Measurements from ENCODE around the gene LMO7. TPM values are rescaled to one million over a fixed set of nuclear protein-coding genes. Genes with fewer than 3 reads are reported as not detected.

LMO7 gene
- total and polyA plus RNA-seq, 2 of the 13 experiments (the other 11 are each of a cell fraction or from before 2014, with no cell fraction given) = 34.0 to 121 TPM

DNA sequence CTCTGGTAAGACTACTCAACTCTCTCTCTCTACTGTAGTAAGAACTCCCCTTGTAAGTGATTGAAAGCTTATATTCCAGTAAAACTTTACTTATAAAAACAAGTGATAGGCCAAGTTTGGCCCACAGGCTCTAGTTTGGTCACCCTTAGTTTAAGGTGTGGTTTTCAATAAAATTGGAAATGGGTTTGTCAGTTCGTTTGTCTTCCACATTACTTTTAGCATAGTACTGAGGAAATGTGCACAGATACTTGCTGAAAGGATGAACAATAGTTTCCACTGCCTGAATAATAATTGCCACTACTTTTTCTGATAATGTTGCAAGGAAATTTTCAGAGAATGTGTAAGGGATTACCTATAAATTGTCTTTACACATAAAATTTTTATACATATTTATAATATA lies 54.5 kb downstream of the LMO7 start:
- no peak overlapping the region for H3K27ac ChIP-seq (ENCODE audit: extremely low read length, insufficient read depth, low read length)
- no peak overlapping the region for H3K4me2 ChIP-seq (ENCODE audit: low read depth, low read length)
- no peak overlapping the region for H3K4me3 ChIP-seq (replicated peaks in 1 of 3; ENCODE audit: insufficient read depth in 1 of 3, low read depth in 2 of 3, low read length in 3 of 3)
- no peaks in the 10 kb centered on the region for H3K79me2 ChIP-seq (ENCODE audit: insufficient read depth, low read length)
- ATAC-seq (no peak), FAIRE-seq (no peak), DNase-seq (ENCODE audit: low spot score) (no peak)
- no TSS peak for BruUV-seq (replicated peaks)
- no peaks in the 10 kb centered on the region for H3K9me3 ChIP-seq (ENCODE audit: low read length)
- H4K20me1 ChIP-seq (ENCODE audit: insufficient read depth, low read length) = no peaks in the 10 kb centered on the region
- POLR2A ChIA-PET = no interaction called here
- WGBS (ENCODE audit: low lambda C conversion rate) = 44% methylated on average over 1 of the region's 1 CpG
- H2AFZ ChIP-seq (ENCODE audit: low read length) = no peak overlapping the region
- TF ChIP-seq ZNF761 (CRISPR knock-in tag; conservative IDR thresholded peaks at IDR 0.05) = no peak
- no peak for TF ChIP-seq CEBPB (IDR thresholded peaks at IDR 0.05; ENCODE audit: borderline replicate concordance, low read depth, low read length)
- TF ChIP-seq ERF (CRISPR knock-in tag; IDR thresholded peaks at IDR 0.05) = no peak
- TF ChIP-seq ZNF563 (CRISPR knock-in tag; IDR thresholded peaks at IDR 0.05) = no peak
- TF ChIP-seq, protein P1, sequence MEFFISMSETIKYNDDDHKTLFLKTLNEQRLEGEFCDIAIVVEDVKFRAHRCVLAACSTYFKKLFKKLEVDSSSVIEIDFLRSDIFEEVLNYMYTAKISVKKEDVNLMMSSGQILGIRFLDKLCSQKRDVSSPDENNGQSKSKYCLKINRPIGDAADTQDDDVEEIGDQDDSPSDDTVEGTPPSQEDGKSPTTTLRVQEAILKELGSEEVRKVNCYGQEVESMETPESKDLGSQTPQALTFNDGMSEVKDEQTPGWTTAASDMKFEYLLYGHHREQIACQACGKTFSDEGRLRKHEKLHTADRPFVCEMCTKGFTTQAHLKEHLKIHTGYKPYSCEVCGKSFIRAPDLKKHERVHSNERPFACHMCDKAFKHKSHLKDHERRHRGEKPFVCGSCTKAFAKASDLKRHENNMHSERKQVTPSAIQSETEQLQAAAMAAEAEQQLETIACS (CRISPR knock-in tag; IDR thresholded peaks at IDR 0.05) = no peak
- TF ChIP-seq, protein P2, sequence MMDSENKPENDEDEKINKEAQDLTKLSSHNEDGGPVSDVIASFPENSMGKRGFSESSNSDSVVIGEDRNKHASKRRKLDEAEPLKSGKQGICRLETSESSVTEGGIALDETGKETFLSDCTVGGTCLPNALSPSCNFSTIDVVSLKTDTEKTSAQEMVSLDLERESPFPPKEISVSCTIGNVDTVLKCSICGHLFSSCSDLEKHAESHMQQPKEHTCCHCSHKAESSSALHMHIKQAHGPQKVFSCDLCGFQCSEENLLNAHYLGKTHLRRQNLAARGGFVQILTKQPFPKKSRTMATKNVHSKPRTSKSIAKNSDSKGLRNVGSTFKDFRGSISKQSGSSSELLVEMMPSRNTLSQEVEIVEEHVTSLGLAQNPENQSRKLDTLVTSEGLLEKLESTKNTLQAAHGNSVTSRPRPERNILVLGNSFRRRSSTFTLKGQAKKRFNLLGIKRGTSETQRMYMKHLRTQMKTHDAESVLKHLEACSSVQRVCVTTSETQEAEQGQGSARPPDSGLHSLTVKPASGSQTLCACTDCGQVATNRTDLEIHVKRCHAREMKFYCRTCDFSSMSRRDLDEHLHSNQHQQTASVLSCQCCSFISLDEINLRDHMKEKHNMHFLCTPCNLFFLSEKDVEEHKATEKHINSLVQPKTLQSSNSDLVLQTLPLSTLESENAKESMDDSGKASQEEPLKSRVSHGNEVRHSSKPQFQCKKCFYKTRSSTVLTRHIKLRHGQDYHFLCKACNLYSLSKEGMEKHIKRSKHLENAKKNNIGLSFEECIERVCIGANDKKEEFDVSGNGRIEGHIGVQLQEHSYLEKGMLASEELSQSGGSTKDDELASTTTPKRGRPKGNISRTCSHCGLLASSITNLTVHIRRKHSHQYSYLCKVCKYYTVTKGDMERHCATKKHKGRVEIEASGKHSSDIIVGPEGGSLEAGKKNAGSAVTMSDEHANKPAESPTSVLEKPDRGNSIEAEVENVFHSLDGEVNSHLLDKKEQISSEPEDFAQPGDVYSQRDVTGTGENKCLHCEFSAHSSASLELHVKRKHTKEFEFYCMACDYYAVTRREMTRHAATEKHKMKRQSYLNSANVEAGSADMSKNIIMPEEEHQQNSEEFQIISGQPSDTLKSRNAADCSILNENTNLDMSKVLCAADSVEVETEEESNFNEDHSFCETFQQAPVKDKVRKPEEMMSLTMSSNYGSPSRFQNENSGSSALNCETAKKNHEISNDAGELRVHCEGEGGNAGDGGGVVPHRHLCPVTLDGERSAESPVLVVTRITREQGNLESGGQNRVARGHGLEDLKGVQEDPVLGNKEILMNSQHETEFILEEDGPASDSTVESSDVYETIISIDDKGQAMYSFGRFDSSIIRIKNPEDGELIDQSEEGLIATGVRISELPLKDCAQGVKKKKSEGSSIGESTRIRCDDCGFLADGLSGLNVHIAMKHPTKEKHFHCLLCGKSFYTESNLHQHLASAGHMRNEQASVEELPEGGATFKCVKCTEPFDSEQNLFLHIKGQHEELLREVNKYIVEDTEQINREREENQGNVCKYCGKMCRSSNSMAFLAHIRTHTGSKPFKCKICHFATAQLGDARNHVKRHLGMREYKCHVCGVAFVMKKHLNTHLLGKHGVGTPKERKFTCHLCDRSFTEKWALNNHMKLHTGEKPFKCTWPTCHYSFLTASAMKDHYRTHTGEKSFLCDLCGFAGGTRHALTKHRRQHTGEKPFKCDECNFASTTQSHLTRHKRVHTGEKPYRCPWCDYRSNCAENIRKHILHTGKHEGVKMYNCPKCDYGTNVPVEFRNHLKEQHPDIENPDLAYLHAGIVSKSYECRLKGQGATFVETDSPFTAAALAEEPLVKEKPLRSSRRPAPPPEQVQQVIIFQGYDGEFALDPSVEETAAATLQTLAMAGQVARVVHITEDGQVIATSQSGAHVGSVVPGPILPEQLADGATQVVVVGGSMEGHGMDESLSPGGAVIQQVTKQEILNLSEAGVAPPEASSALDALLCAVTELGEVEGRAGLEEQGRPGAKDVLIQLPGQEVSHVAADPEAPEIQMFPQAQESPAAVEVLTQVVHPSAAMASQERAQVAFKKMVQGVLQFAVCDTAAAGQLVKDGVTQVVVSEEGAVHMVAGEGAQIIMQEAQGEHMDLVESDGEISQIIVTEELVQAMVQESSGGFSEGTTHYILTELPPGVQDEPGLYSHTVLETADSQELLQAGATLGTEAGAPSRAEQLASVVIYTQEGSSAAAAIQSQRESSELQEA (CRISPR knock-in tag; IDR thresholded peaks at IDR 0.05; ENCODE audit: not compliant biosample characterization) = no peak
- no peaks in the 10 kb centered on the region for H3K27me3 ChIP-seq (ENCODE audit: control insufficient read depth in 1 of 2, insufficient read depth in 2 of 2, low read length in 2 of 2)
- CTCF ChIA-PET (ENCODE audit: low intra/inter-chr PET ratio, low total read pairs) = no interaction called here
- intact Hi-C loops (cut with micrococcal nuclease; ENCODE audit: unreplicated experiment) (no loop called here), in situ Hi-C loops (cut with HindIII; ENCODE audit: extremely low pct_ligation_motif_present, low pct_unique_long_range_greater_than_20kb) (loop anchor here (10.0 kb wide), 3 partner anchors 104 to 784 kb away; no protein-coding TSS in a partner anchor)
- H3K9ac ChIP-seq (ENCODE audit: insufficient read depth, low read depth, low read length) = no peak overlapping the region
- peaks cover 11% of the 10 kb centered on the region for H3K4me1 ChIP-seq (ENCODE audit: insufficient read depth, low read length)
- no peaks in the 10 kb centered on the region; a peak in 1 of 5 replicates for H3K36me3 ChIP-seq (replicated peaks in 1 of 2; ENCODE audit: control insufficient read depth in 1 of 2, insufficient read depth in 2 of 2, low read length in 2 of 2)

Measured in HepG2 (cell line).